SK-N-SH treated with all-trans-retinoic acid at 6 μM for 48 hours (cell line): ENCODE measurements around the gene DCDC2C.

Source experiments
- ATAC-seq: fragments of 200-7000 bp; cut with Tn5 transposase; 3 replicates; pipeline ENCODE4 v1.9.1; 2020; ENCODE audit warnings: mild to moderate bottlenecking, moderate library complexity
- ARNTL ChIP-seq: fragments of 450-650 bp; formaldehyde crosslinking; IDR thresholded peaks from 2 replicates; pipeline ENCODE4 v1.5.0; 2020; ENCODE audit warnings: low read depth, mild to moderate bottlenecking, moderate library complexity, borderline replicate concordance
- BACH2 ChIP-seq: fragments of 250-450 bp; sonication (Bioruptor Pico); IDR thresholded peaks from 2 replicates; pipeline ENCODE4 v1.9.0; 2021; ENCODE audit warnings: mild to moderate bottlenecking, borderline replicate concordance
- ESRRG ChIP-seq: fragments of 250-450 bp; sonication (Bioruptor Pico); IDR thresholded peaks from 2 replicates; pipeline ENCODE4 v1.6.1; 2021; ENCODE audit warnings: mild to moderate bottlenecking
- GLIS3 ChIP-seq: fragments of 250-450 bp; sonication (Bioruptor Pico); IDR thresholded peaks from 2 replicates; pipeline ENCODE4 v1.5.0; 2020; ENCODE audit warnings: mild to moderate bottlenecking, moderate library complexity
- ISL1 ChIP-seq: fragments of 250-450 bp; sonication (Bioruptor Pico); IDR thresholded peaks from 2 replicates; pipeline ENCODE4 v2.1.2; 2022; ENCODE audit warnings: mild to moderate bottlenecking, moderate library complexity
- POU6F1 ChIP-seq: fragments of 250-450 bp; sonication (Bioruptor Pico); IDR thresholded peaks from 2 replicates; pipeline ENCODE4 v1.8.0; 2021; ENCODE audit warnings: low read depth, mild to moderate bottlenecking, moderate library complexity, borderline replicate concordance
- PPARA ChIP-seq: fragments of 250-450 bp; sonication (Bioruptor Pico); IDR thresholded peaks from 2 replicates; pipeline ENCODE4 v1.5.0; 2020; ENCODE audit warnings: mild to moderate bottlenecking, borderline replicate concordance
- RARB ChIP-seq: fragments of 250-450 bp; sonication (Bioruptor Pico); IDR thresholded peaks from 2 replicates; pipeline ENCODE4 v1.8.0; 2021; ENCODE audit warnings: mild to moderate bottlenecking, moderate library complexity
- SNAI2 ChIP-seq: fragments of 250-450 bp; sonication (Bioruptor Pico); IDR thresholded peaks from 2 replicates; pipeline ENCODE4 v1.5.0; 2020; ENCODE audit warnings: mild to moderate bottlenecking, moderate library complexity
- TCF4 ChIP-seq: fragments of 250-450 bp; sonication (Bioruptor Pico); IDR thresholded peaks from 2 replicates; pipeline ENCODE4 v1.8.0; 2021; ENCODE audit warnings: mild to moderate bottlenecking, moderate library complexity, borderline replicate concordance
- TOX ChIP-seq: fragments of 250-450 bp; sonication (Bioruptor Pico); IDR thresholded peaks from 2 replicates; pipeline ENCODE4 v1.8.0; 2021; ENCODE audit warnings: mild to moderate bottlenecking, moderate library complexity, borderline replicate concordance
- TSHZ2 ChIP-seq: fragments of 250-450 bp; sonication (Bioruptor Pico); IDR thresholded peaks from 2 replicates; pipeline ENCODE4 v1.5.0; 2020; ENCODE audit warnings: mild to moderate bottlenecking, moderate library complexity
- ZC3H10 ChIP-seq: fragments of 250-450 bp; sonication (Bioruptor Pico); IDR thresholded peaks from 2 replicates; pipeline ENCODE4 v1.5.1; 2021; ENCODE audit warnings: mild to moderate bottlenecking, moderate library complexity
- ZFP3 ChIP-seq: fragments of 250-450 bp; sonication (Bioruptor Pico); IDR thresholded peaks from 2 replicates; pipeline ENCODE4 v1.5.0; 2020; ENCODE audit warnings: mild to moderate bottlenecking, moderate library complexity
- ZFP30 ChIP-seq: fragments of 450-650 bp; formaldehyde crosslinking; IDR thresholded peaks from 2 replicates; pipeline ENCODE4 v1.5.0; 2022; ENCODE audit warnings: mild to moderate bottlenecking, moderate library complexity
- ZNF565 ChIP-seq: fragments of 450-650 bp; formaldehyde crosslinking; conservative IDR thresholded peaks from 2 replicates; pipeline ENCODE4 v1.5.0; 2020; ENCODE audit warnings: low read depth, mild to moderate bottlenecking, moderate library complexity
- ZNF70 ChIP-seq: fragments of 450-650 bp; formaldehyde crosslinking; IDR thresholded peaks from 2 replicates; pipeline ENCODE4 v1.5.0; 2020; ENCODE audit warnings: mild to moderate bottlenecking, moderate library complexity
- ZNF8 ChIP-seq: fragments of 450-650 bp; formaldehyde crosslinking; IDR thresholded peaks from 2 replicates; pipeline ENCODE4 v1.5.0; 2020; ENCODE audit warnings: mild to moderate bottlenecking, moderate library complexity
- TF ChIP-seq, protein P1 (sequence below): fragments of 250-450 bp; sonication (Bioruptor Pico); IDR thresholded peaks from 2 replicates; pipeline ENCODE4 v1.5.1; 2021; ENCODE audit warnings: mild to moderate bottlenecking, moderate library complexity
- TF ChIP-seq, protein P2 (sequence below): fragments of 250-450 bp; sonication (Bioruptor Pico); IDR thresholded peaks from 2 replicates; pipeline ENCODE4 v1.5.1; 2020; ENCODE audit warnings: low read depth, mild to moderate bottlenecking, moderate library complexity
- TF ChIP-seq, protein P3 (sequence below): fragments of 250-450 bp; sonication (Bioruptor Pico); IDR thresholded peaks from 2 replicates; pipeline ENCODE4 v1.8.0; 2020; ENCODE audit warnings: mild to moderate bottlenecking, moderate library complexity, borderline replicate concordance

DCDC2C gene

GRCh38 chr2:3839476-3839875 lies 136.1 kb downstream of the DCDC2C start:
- TF ChIP-seq ZNF565 (CRISPR knock-in tag) (no peak), ZNF8 (no peak), ZC3H10 (CRISPR knock-in tag) (no peak), POU6F1 (CRISPR knock-in tag) (no peak)
- TF ChIP-seq, protein P1, sequence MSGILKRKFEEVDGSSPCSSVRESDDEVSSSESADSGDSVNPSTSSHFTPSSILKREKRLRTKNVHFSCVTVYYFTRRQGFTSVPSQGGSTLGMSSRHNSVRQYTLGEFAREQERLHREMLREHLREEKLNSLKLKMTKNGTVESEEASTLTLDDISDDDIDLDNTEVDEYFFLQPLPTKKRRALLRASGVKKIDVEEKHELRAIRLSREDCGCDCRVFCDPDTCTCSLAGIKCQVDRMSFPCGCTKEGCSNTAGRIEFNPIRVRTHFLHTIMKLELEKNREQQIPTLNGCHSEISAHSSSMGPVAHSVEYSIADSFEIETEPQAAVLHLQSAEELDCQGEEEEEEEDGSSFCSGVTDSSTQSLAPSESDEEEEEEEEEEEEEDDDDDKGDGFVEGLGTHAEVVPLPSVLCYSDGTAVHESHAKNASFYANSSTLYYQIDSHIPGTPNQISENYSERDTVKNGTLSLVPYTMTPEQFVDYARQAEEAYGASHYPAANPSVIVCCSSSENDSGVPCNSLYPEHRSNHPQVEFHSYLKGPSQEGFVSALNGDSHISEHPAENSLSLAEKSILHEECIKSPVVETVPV (CRISPR knock-in tag), result no peak
- ATAC-seq, result no peak

- TF ChIP-seq, protein P2, sequence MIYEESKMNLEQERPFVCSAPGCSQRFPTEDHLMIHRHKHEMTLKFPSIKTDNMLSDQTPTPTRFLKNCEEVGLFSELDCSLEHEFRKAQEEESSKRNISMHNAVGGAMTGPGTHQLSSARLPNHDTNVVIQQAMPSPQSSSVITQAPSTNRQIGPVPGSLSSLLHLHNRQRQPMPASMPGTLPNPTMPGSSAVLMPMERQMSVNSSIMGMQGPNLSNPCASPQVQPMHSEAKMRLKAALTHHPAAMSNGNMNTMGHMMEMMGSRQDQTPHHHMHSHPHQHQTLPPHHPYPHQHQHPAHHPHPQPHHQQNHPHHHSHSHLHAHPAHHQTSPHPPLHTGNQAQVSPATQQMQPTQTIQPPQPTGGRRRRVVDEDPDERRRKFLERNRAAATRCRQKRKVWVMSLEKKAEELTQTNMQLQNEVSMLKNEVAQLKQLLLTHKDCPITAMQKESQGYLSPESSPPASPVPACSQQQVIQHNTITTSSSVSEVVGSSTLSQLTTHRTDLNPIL (CRISPR knock-in tag), result no peak
- TF ChIP-seq ZNF70 (no peak), ZFP30 (no peak), ARNTL (CRISPR knock-in tag) (no peak), TSHZ2 (no peak), ZFP3 (CRISPR knock-in tag) (no peak), ESRRG (CRISPR knock-in tag) (no peak), PPARA (CRISPR knock-in tag) (no peak), SNAI2 (CRISPR knock-in tag) (no peak)
- TF ChIP-seq, protein P3, sequence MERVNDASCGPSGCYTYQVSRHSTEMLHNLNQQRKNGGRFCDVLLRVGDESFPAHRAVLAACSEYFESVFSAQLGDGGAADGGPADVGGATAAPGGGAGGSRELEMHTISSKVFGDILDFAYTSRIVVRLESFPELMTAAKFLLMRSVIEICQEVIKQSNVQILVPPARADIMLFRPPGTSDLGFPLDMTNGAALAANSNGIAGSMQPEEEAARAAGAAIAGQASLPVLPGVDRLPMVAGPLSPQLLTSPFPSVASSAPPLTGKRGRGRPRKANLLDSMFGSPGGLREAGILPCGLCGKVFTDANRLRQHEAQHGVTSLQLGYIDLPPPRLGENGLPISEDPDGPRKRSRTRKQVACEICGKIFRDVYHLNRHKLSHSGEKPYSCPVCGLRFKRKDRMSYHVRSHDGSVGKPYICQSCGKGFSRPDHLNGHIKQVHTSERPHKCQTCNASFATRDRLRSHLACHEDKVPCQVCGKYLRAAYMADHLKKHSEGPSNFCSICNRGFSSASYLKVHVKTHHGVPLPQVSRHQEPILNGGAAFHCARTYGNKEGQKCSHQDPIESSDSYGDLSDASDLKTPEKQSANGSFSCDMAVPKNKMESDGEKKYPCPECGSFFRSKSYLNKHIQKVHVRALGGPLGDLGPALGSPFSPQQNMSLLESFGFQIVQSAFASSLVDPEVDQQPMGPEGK, result no peak
- ATAC-seq, result no peak
Measured at GRCh38 chr2:3840611-3841155, 137.3 kb downstream of the DCDC2C start.

- no peak for ATAC-seq
- no peak for TF ChIP-seq ARNTL (CRISPR knock-in tag)
- no peak for TF ChIP-seq RARB (CRISPR knock-in tag)
- TF ChIP-seq TCF4 (CRISPR knock-in tag), result no peak
- no peak for TF ChIP-seq POU6F1 (CRISPR knock-in tag)
- TF ChIP-seq BACH2 (CRISPR knock-in tag), result no peak
- TF ChIP-seq GLIS3, result no peak
- TF ChIP-seq ESRRG (CRISPR knock-in tag), result no peak
- no peak for TF ChIP-seq ISL1 (CRISPR knock-in tag)
- no peak for TF ChIP-seq TOX
- no peak for TF ChIP-seq ZC3H10 (CRISPR knock-in tag)
- no peak for TF ChIP-seq TSHZ2
- TF ChIP-seq, protein P3, result no peak
- no peak for TF ChIP-seq PPARA (CRISPR knock-in tag)
- no peak for TF ChIP-seq ZFP3 (CRISPR knock-in tag)
Measured at GRCh38 chr2:3847397-3848052, 144.2 kb downstream of the DCDC2C start.
